Ectodermal cell (in vitro differentiated cells): ENCODE measurements around the gene SLFN5.
"Not testable (repeated sequence)": the region's sequence is repeated elsewhere in the genome, so short reads cannot be mapped to it uniquely, and the experiment has no call there.

Experiments used
- H3K27ac ChIP-seq: 2 replicates; pipeline ENCODE4 v1.7.0; 2013; ENCODE audit warnings: mild to moderate bottlenecking, low read depth, low read length; ENCODE audit not compliant: insufficient read depth, poor library complexity, severe bottlenecking
- H3K27me3 ChIP-seq: 2 replicates; pipeline ENCODE4 v1.7.0; 2013; ENCODE audit warnings: mild to moderate bottlenecking, low read length; ENCODE audit not compliant: insufficient read depth, control insufficient read depth, poor library complexity, severe bottlenecking
- H3K36me3 ChIP-seq: one replicate; pipeline ENCODE4 v1.7.0; 2013; ENCODE audit warnings: low read length; ENCODE audit not compliant: control insufficient read depth, insufficient read depth
- H3K4me1 ChIP-seq: one replicate; pipeline ENCODE4 v1.7.0; 2013; ENCODE audit warnings: low read length; ENCODE audit not compliant: control insufficient read depth, insufficient read depth
- H3K4me3 ChIP-seq: 2 replicates; pipeline ENCODE4 v1.7.0; 2013; ENCODE audit warnings: low read depth, low read length, control low read depth; ENCODE audit not compliant: insufficient read depth
- H3K9me3 ChIP-seq: 2 replicates; pipeline ENCODE4 v1.7.0; 2013; ENCODE audit warnings: mild to moderate bottlenecking, low read length, moderate library complexity; ENCODE audit not compliant: control insufficient read depth
- WGBS, 2 experiments: methylation state at CpG; one replicate each; pipeline ENCODE4 v1.1.7; 2013; ENCODE audit warnings: missing lambda C conversion rate in 2 of 2; 5-methylcytosine and 5-hydroxymethylcytosine counted together

Gene SLFN5

DNA sequence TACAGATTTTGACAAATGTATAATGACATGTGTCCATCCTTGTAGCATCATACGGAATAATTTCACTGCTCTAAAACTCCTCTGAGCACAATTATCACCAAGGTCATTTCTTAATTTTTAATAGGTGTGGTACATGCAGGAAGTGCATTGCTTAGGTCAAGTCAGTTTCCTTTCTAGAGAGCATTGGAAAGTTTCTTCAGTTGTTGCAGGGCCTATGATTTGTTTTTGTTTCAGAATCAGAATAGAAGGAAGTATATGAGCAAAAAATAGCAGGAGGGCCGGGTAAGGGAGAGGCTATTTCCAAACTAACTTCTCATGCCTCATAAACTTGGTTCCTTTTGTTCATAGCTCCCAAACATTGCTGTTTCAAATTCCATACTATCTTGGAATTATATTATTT is 24.0 kb upstream of the SLFN5 start:
- 87 to 100% methylated on average over 1 to 2 of the region's 2 CpGs for WGBS, 2 experiments
- H3K27ac ChIP-seq, result no peak overlapping the region
- no peaks in the 10 kb centered on the region for H3K4me1 ChIP-seq
- H3K4me3 ChIP-seq, result no peak overlapping the region
- H3K27me3 ChIP-seq, result no peaks in the 10 kb centered on the region
- no peaks in the 10 kb centered on the region for H3K36me3 ChIP-seq
- H3K9me3 ChIP-seq, result no peaks in the 10 kb centered on the region

GRCh38 chr17:35222452-35222851 is 20.4 kb upstream of the SLFN5 start:
- Histone ChIP-seq H3K27me3 (no peaks in the 10 kb centered on the region), H3K36me3 (no peaks in the 10 kb centered on the region), H3K9me3 (no peaks in the 10 kb centered on the region), H3K4me3 (no peak overlapping the region), H3K4me1 (no peaks in the 10 kb centered on the region), H3K27ac (no peak overlapping the region)
- WGBS, 2 experiments, result 94 to 98% methylated on average over 2 of the region's 2 CpGs

DNA sequence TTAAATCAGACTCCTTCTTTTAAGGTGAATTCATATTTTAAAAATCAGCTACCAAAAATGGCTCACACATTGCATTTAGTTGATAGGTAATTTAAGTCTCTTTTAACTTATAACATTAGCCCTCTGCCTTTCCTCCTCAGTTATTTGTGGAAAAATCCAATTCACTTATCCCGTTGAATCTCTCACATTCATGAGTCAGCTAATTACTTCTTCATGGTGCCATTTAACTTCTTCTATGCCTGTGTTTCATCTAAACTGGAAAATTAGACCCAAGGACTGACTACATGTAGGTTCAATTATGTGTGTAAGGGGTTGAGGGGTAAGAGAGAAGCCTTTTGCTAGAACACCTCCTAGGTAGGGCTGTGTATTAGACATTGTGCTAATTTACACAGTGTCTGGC is 18.4 kb upstream of the SLFN5 start:
- WGBS, 2 experiments, result 88 to 92% methylated on average over 1 of the region's 1 CpG
- no peaks in the 10 kb centered on the region for H3K4me1 ChIP-seq
- H3K27ac ChIP-seq, result no peak overlapping the region
- no peaks in the 10 kb centered on the region for H3K27me3 ChIP-seq
- no peaks in the 10 kb centered on the region for H3K9me3 ChIP-seq
- no peaks in the 10 kb centered on the region for H3K36me3 ChIP-seq
- no peak overlapping the region for H3K4me3 ChIP-seq

DNA sequence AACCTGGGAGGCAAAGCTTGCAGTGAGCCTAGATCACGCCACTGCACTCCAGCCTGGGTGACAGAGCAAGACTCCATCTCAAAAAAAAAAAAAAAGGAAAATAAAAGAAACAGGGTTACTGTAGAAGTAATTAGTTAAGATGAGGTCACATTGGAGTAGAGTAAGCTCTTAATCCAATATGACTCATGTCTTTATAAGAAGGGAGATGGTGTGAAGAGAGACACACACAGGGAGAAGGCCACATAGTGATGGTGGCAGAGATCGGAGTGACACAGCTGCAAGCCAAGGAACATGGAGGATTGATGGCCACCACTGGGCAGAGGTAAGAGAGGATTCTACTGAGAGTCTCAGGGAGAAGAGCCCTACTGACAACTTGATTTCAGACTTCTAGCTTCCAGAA is 15.3 kb upstream of the SLFN5 start:
- WGBS, 2 experiments, result 98 to 99% methylated on average over 2 of the region's 2 CpGs
- Histone ChIP-seq H3K4me3 (no peak overlapping the region), H3K27me3 (no peaks in the 10 kb centered on the region), H3K9me3 (no peaks in the 10 kb centered on the region), H3K4me1 (no peaks in the 10 kb centered on the region), H3K27ac (no peak overlapping the region), H3K36me3 (no peaks in the 10 kb centered on the region)

DNA sequence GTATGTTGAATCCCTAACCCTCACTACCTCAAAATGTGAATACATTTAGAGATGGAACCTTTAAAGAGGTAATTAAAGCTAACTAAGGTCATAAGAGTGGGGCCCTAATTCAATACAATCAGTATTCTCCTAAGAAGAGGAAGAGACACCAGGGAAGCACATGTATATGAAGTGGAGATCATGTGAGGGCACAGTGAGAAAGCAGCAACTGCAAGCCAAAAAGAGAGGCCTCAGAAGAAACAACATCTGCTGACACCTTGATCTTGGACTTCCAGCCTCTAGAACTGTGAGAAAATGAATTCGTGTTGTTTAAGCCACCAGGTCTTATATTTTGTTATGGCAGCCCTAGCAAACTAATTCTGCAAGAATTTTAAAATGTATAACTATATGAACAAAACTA is 13.2 kb upstream of the SLFN5 start:
- Histone ChIP-seq H3K4me3 (no peak overlapping the region), H3K9me3 (no peaks in the 10 kb centered on the region), H3K36me3 (no peaks in the 10 kb centered on the region), H3K27me3 (no peaks in the 10 kb centered on the region), H3K4me1 (no peaks in the 10 kb centered on the region), H3K27ac (no peak overlapping the region)
- WGBS, 2 experiments, result 81% methylated on average over 1 of the region's 1 CpG; no CpG with 5 or more reads in 1 of the 2 experiments

DNA sequence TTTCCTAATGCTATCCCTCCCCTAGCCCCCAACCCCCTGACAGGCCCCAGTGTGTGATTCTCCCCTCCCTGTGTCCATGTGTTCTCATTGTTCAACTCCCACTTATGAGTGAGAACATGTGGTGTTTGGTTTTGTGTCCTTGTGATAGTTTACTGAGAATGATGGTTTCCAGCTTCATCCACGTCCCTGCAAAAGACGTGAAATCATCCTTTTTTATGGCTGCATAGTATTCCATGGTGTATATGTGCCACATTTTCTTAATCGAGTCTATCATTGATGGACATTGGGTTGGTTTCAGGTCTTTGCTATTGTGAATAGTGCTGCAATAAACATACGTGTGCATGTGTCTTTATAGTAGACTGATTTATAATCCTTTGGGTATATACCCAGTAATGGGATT is 8.6 kb upstream of the SLFN5 start:
- not testable (repeated sequence) for H3K27me3 ChIP-seq, H3K4me3 ChIP-seq, H3K27ac ChIP-seq, H3K4me1 ChIP-seq, H3K36me3 ChIP-seq, H3K9me3 ChIP-seq
- WGBS, 2 experiments, result 81 to 87% methylated on average over 4 of the region's 4 CpGs

GRCh38 chr17:35235289-35235688 is 7.6 kb upstream of the SLFN5 start:
- Histone ChIP-seq H3K4me3 (no peak overlapping the region), H3K27me3 (peaks cover 4% of the 10 kb centered on the region), H3K36me3 (no peaks in the 10 kb centered on the region), H3K9me3 (no peaks in the 10 kb centered on the region), H3K4me1 (no peaks in the 10 kb centered on the region), H3K27ac (no peak overlapping the region)
- 90 to 92% methylated on average over 3 of the region's 3 CpGs for WGBS, 2 experiments

- 94 to 96% methylated on average over 2 of the region's 2 CpGs for WGBS, 2 experiments
- no peaks in the 10 kb centered on the region for H3K9me3 ChIP-seq
- H3K4me3 ChIP-seq, result no peak overlapping the region
- H3K27ac ChIP-seq, result no peak overlapping the region
- H3K36me3 ChIP-seq, result no peaks in the 10 kb centered on the region
- no peaks in the 10 kb centered on the region for H3K4me1 ChIP-seq
- peaks cover 4% of the 10 kb centered on the region for H3K27me3 ChIP-seq
Observed at GRCh38 chr17:35235917-35236316, 7.0 kb upstream of the SLFN5 start.

DNA sequence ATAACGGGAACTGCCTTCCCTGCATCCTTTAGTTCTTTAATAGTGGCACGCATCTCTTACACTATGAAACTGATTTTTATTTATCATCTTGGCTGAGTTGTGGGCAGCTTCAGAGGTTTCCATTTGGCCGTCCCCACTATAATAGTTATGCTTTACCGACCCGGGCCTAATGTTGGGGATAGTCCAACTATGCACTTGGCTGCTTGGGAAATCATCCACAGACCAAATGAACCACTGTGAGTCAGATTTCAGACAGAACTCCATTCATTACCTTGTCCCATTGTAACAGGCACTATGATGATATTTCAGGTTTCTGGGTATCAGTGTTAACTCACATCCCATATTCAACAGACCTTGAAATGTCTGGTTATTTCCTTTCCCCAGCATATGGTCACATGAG is 6.1 kb upstream of the SLFN5 start:
- Histone ChIP-seq H3K4me1 (no peaks in the 10 kb centered on the region), H3K36me3 (no peaks in the 10 kb centered on the region), H3K27me3 (peaks cover 7% of the 10 kb centered on the region), H3K4me3 (no peak overlapping the region), H3K9me3 (no peaks in the 10 kb centered on the region), H3K27ac (no peak overlapping the region)
- 93 to 94% methylated on average over 5 of the region's 5 CpGs for WGBS, 2 experiments

- peaks cover 10% of the 10 kb centered on the region for H3K27me3 ChIP-seq
- H3K9me3 ChIP-seq, result no peaks in the 10 kb centered on the region
- H3K4me1 ChIP-seq, result peaks cover 3% of the 10 kb centered on the region
- no peaks in the 10 kb centered on the region for H3K36me3 ChIP-seq
- no peak overlapping the region for H3K4me3 ChIP-seq
- WGBS, 2 experiments, result 97 to 100% methylated on average over 2 of the region's 2 CpGs
- no peak overlapping the region for H3K27ac ChIP-seq
Observed at GRCh38 chr17:35238821-35239220, 4.1 kb upstream of the SLFN5 start.

- H3K36me3 ChIP-seq, result no peaks in the 10 kb centered on the region
- H3K9me3 ChIP-seq, result no peaks in the 10 kb centered on the region
- H3K27ac ChIP-seq, result no peak overlapping the region
- H3K4me3 ChIP-seq, result no peak overlapping the region
- 78 to 80% methylated on average over 4 of the region's 4 CpGs for WGBS, 2 experiments
- peaks cover 10% of the 10 kb centered on the region for H3K27me3 ChIP-seq
- H3K4me1 ChIP-seq, result peaks cover 11% of the 10 kb centered on the region
Observed at GRCh38 chr17:35239823-35240222, 3.0 kb upstream of the SLFN5 start.
